GM18499 (cell line): Measurements from ENCODE around the gene KRTAP20-2.

Experiments used
- ATAC-seq: cut with Tn5 transposase; IDR thresholded peaks from one replicate; pipeline ENCODE4 v1.9.1; 2021; ENCODE audit warnings: moderate number of reproducible peaks; ENCODE audit not compliant: insufficient read depth, unreplicated experiment

Gene KRTAP20-2

DNA sequence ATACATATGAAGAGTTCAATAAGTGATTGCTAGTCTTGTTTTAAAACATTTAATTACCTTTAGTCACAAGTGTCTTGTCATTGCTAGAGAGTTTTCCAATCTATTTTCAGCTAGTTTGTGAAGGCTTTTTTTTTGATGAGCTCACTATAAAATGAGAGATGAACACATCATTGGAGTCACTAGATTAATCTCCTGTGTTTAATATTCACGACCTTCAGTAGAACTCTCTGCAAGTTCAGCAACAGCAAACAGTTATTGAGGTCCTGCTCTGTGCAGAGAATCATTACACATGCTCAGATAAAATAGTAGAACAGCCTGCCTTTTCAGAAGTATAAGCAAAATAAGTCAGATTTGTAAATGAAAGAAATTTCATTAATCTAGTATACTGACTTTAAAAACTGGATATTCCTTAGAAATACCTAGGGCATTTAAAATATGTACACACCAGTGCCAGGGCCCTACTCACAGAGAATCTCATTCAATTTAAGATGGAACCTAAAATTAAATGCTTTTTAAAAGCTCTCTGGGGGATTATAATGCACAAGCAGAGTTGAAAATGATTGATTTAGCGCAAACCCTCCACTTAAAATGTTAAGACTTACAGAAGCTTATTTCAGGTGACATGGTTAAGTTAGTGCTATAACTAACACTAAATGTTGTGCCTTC, 38.1 kb downstream of the KRTAP20-2 start:
- no peak for ATAC-seq

GRCh38 chr21:30674312-30674711, 39.3 kb downstream of the KRTAP20-2 start:
- no peak for ATAC-seq

DNA sequence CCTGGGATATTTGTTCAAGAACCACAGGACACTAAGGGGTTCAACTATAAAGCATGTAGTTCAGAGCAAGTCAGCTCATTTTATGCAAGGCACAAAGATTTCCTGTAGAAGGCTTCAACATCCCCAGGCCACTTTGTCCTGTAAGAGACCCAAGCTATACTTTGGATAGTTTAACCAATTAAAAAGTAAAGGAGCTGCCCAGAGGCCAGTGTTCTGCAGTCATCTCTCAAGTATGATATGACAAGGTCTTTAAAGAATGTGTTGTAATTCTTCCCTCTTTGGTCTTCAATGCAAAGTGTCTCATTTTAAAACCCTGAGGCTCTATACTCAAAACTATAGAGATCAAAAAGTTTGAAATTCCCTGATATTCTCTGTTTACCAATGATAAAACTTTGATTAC, 41.7 kb downstream of the KRTAP20-2 start:
- no peak for ATAC-seq

GRCh38 chr21:30680586-30680985, 45.6 kb downstream of the KRTAP20-2 start:
- ATAC-seq, result no peak

DNA sequence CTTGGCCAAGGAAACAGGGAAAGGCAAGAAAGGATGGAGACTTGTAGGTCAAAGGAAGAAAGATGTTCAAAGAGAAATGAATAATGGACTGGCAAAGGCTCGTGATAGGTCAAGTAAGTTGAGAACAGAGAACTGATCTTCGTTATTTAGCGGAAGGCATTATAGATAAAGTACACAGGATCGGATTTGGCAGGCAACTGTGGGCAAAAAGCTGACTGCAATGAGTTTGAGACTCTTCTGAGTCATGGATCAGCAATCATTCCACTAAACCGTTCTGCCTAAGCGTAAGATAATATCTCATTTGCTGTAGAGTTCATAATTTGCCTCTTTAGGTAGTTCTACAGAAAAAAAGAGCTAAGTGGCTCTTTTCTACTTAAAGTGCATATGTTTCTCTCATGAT, 49.5 kb downstream of the KRTAP20-2 start:
- no peak for ATAC-seq
